Measurements from ENCODE around the gene GMFB.

- TF ChIP-seq ZNF8 (CRISPR knock-in tag; IDR thresholded peaks at IDR 0.05): no peak
- no peak for TF ChIP-seq RARB (CRISPR knock-in tag; IDR thresholded peaks at IDR 0.05)
- TF ChIP-seq POU6F1 (CRISPR knock-in tag; IDR thresholded peaks at IDR 0.05; ENCODE audit: borderline replicate concordance, low read depth): no peak
- no peak for TF ChIP-seq ISL1 (CRISPR knock-in tag; IDR thresholded peaks at IDR 0.05)
- no peak for TF ChIP-seq GLIS3 (CRISPR knock-in tag; IDR thresholded peaks at IDR 0.05)
- no peak for TF ChIP-seq ZNF70 (CRISPR knock-in tag; IDR thresholded peaks at IDR 0.05)
These were observed 14.7 kb upstream of the GMFB start for GRCh38 chr14:54503486-54503885.

Data from SK-N-SH treated with all-trans-retinoic acid at 6 μM for 48 hours (cell line).